Measurements from ENCODE around the gene FAM184A. TPM values are rescaled to one million over a fixed set of nuclear protein-coding genes. Genes with fewer than 3 reads are reported as not detected.

The FAM184A gene
- total RNA-seq, 2 experiments from 2014 or later: 3.2 to 4.8 TPM

- ATAC-seq (no peak), DNase-seq (no peak)
- Mint-ChIP-seq H3K9me3 (no peaks in the 10 kb centered on the region), H3K27ac (no peak overlapping the region), H3K36me3 (ENCODE audit: low read depth) (no peaks in the 10 kb centered on the region), H3K4me3 (no peak overlapping the region), H3K4me1 (ENCODE audit: low read depth) (no peaks in the 10 kb centered on the region), H3K27me3 (no peaks in the 10 kb centered on the region)
- intact Hi-C loops (cut with micrococcal nuclease): no loop called here
- TF ChIP-seq CTCF (IDR thresholded peaks at IDR 0.05): no peak
- CTCF ChIA-PET: no interaction called here
- POLR2A ChIA-PET: interaction anchor here (1.0 kb wide), 1 partner anchor 10 kb away, joined by 4 read pairs; no protein-coding TSS in a partner anchor
These were observed 11.9 kb downstream of the FAM184A start for GRCh38 chr6:119066517-119066916.

GRCh38 chr6:119065955-119066354, 12.5 kb downstream of the FAM184A start:
- ChIA-PET POLR2A (interaction anchor here (1.0 kb wide), 1 partner anchor 10 kb away, joined by 4 read pairs; no protein-coding TSS in a partner anchor), CTCF (no interaction called here)
- no peak for TF ChIP-seq CTCF (IDR thresholded peaks at IDR 0.05)
- H3K4me1 Mint-ChIP-seq (ENCODE audit: low read depth): no peaks in the 10 kb centered on the region
- no peak overlapping the region for H3K4me3 Mint-ChIP-seq
- ATAC-seq: no peak
- H3K9me3 Mint-ChIP-seq: no peaks in the 10 kb centered on the region
- no peak overlapping the region for H3K27ac Mint-ChIP-seq
- intact Hi-C loops (cut with micrococcal nuclease): no loop called here
- no peaks in the 10 kb centered on the region for H3K27me3 Mint-ChIP-seq
- no peak for DNase-seq
- no peaks in the 10 kb centered on the region for H3K36me3 Mint-ChIP-seq (ENCODE audit: low read depth)

DNA sequence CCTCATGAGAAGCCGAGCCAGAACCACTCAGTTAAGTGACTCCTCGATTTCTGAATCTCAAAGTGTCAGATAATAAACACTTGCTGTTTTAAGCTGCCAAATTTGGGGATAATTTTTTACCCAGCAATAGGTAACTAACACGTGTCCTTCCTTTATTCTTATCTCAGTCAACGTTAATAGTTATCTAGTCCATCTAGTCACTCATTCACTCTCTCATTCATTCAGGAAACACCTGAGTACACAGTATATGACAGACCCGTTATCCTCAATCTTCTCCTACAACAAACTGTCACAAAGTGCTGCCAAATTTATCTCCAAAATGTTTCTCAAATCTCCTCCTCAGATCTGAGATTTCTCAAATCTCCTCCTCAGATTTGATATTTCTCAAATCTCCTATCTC, 13.1 kb downstream of the FAM184A start:
- ATAC-seq (no peak), DNase-seq (no peak)
- no peaks in the 10 kb centered on the region for H3K36me3 Mint-ChIP-seq (ENCODE audit: low read depth)
- no peak overlapping the region for H3K4me3 Mint-ChIP-seq
- ChIA-PET POLR2A (no interaction called here), CTCF (no interaction called here)
- intact Hi-C loops (cut with micrococcal nuclease): no loop called here
- H3K4me1 Mint-ChIP-seq (ENCODE audit: low read depth): peaks cover 2% of the 10 kb centered on the region
- H3K9me3 Mint-ChIP-seq: no peaks in the 10 kb centered on the region
- no peak for TF ChIP-seq CTCF (IDR thresholded peaks at IDR 0.05)
- no peaks in the 10 kb centered on the region for H3K27me3 Mint-ChIP-seq
- no peak overlapping the region for H3K27ac Mint-ChIP-seq

DNA sequence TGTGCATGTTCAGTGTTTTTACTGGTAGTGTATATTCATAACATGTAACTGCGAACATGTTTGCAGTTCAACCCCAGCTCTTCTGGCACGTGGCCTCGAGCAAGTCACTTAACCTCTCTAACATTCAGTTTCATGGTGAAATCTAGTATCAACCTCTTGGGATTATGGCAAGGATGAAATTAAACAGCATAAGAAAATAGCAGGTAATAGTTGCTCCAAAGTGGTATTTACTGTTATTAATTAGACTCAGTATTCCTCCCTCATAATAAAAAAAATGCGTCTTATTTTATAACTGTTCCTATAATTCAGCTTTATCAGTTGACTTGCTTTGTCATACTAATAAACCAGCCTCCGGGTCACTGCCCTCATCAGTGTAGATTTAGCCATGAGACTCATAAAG, 15.0 kb downstream of the FAM184A start:
- Mint-ChIP-seq H3K36me3 (ENCODE audit: low read depth) (no peaks in the 10 kb centered on the region), H3K4me3 (no peak overlapping the region), H3K27me3 (no peaks in the 10 kb centered on the region), H3K9me3 (no peaks in the 10 kb centered on the region), H3K4me1 (ENCODE audit: low read depth) (peaks cover 4% of the 10 kb centered on the region), H3K27ac (no peak overlapping the region)
- no peak for DNase-seq
- TF ChIP-seq CTCF (IDR thresholded peaks at IDR 0.05): no peak
- POLR2A ChIA-PET: interaction anchor here (2.3 kb wide), 1 partner anchor 10 kb away, joined by 6 read pairs; no protein-coding TSS in a partner anchor
- no peak for ATAC-seq
- CTCF ChIA-PET: interaction anchor here (1.0 to 1.3 kb wide), 3 partner anchors 9 to 49 kb away, joined by 3 to 5 read pairs (median 3); no protein-coding TSS in a partner anchor
- intact Hi-C loops (cut with micrococcal nuclease): no loop called here

- Mint-ChIP-seq H3K36me3 (ENCODE audit: low read depth) (no peaks in the 10 kb centered on the region), H3K27me3 (no peaks in the 10 kb centered on the region), H3K4me1 (ENCODE audit: low read depth) (peaks cover 4% of the 10 kb centered on the region), H3K9me3 (no peaks in the 10 kb centered on the region), H3K27ac (no peak overlapping the region), H3K4me3 (no peak overlapping the region)
- POLR2A ChIA-PET: no interaction called here
- ATAC-seq (no peak), DNase-seq (no peak)
- no peak for TF ChIP-seq CTCF (IDR thresholded peaks at IDR 0.05)
- intact Hi-C loops (cut with micrococcal nuclease): no loop called here
- CTCF ChIA-PET: interaction anchor here (1.5 kb wide), 1 partner anchor 50 kb away, joined by 4 read pairs; no protein-coding TSS in a partner anchor
These were observed 17.2 kb downstream of the FAM184A start for GRCh38 chr6:119061215-119061614.

All from activated CD8-positive, alpha-beta T cell treated with anti-CD3 and anti-CD28 coated beads for 36 hours (primary cell).